HG03135 (cell line): ENCODE data around the gene GOLM1.

Experiments used
- ATAC-seq: cut with Tn5 transposase; IDR thresholded peaks from one replicate; pipeline ENCODE4 v1.9.1; 2021; ENCODE audit warnings: mild to moderate bottlenecking, moderate library complexity; ENCODE audit not compliant: unreplicated experiment

GOLM1 gene

GRCh38 chr9:86046930-86047341, 52.4 kb downstream of the GOLM1 start:
- ATAC-seq: no peak

GRCh38 chr9:86046071-86046636, 53.2 kb downstream of the GOLM1 start:
- no peak for ATAC-seq

GRCh38 chr9:86045654-86046053, 53.7 kb downstream of the GOLM1 start:
- ATAC-seq: no peak

DNA sequence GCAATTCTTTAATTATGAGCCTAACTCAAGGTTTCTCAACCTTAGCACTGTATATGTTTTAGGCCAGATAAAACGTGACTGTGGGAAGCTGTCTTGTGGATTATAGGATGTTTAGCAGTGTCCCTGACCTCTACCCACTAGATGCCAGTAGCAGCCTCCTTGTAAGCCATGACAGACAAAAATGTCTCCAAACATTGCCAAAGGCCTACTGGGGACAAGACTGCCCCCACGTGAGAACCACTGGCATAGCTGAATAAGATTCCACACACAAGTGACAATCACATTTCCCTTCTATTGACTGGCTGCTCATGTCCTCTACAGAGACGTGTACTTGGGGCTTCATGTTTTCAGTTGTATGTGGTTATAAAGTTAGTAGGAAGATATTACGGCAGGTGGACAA, 55.4 kb downstream of the GOLM1 start:
- no peak for ATAC-seq

DNA sequence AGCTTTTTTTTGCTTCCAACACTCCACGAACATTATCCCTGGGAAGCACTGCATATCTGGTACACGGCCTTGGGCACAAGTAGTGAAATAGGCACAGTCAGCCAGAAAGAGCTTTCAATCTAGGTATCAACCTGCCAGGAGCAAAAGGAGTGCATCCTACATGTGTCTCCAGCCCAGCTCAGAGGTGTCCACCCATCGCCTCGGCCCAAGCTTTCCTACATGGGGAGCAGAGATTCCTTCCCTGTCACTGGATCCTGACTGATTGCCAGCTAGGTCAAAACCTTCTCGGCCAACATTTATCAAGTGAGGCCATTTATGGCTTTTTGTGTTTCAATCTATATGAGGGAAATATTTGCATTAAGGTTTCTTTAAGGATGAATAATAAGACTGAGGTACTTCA, 55.8 kb downstream of the GOLM1 start:
- ATAC-seq: no peak

GRCh38 chr9:86042199-86042978, 57.0 kb downstream of the GOLM1 start:
- no peak for ATAC-seq

- ATAC-seq: no peak
Observed at GRCh38 chr9:86041311-86041741, 58.0 kb downstream of the GOLM1 start.

GRCh38 chr9:86040861-86041155, 58.5 kb downstream of the GOLM1 start:
- no peak for ATAC-seq

- ATAC-seq: no peak
Observed at GRCh38 chr9:86039991-86040860, 59.1 kb downstream of the GOLM1 start.

GRCh38 chr9:86036555-86036954, 62.8 kb downstream of the GOLM1 start:
- no peak for ATAC-seq

DNA sequence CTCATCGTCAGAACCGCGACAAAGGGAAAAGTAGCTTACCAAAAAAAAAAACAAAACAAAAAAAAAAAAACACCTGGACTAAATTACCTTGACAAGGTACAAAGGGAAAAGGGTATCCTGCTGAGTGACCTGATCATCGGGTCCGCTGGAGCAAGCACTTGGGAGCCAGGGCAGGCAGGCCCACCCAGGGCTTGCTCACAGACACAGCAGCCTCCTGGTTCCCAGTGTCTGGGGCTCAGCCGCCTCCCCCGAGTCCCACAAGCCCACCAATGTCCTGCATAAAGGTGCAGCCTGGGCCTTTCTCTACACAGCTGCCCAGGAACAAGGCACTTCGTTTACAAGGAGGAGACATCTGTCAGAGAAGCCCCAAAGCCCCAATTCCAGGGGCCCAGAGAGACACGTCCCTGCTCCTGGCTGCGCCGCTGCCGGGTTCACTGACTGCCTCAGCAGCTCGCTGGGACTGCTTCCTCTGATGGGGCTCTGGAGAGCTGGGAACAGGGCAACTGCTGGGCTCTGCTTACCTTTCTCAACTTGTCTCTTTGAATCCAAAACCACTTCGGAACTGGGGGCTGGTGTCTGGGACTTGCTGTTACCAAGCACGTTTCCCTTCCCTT, 63.4 kb downstream of the GOLM1 start:
- ATAC-seq: no peak

GRCh38 chr9:86034863-86035734, 64.3 kb downstream of the GOLM1 start:
- ATAC-seq: no peak

- ATAC-seq: no peak
Observed at GRCh38 chr9:86027767-86028166, 71.6 kb downstream of the GOLM1 start.

DNA sequence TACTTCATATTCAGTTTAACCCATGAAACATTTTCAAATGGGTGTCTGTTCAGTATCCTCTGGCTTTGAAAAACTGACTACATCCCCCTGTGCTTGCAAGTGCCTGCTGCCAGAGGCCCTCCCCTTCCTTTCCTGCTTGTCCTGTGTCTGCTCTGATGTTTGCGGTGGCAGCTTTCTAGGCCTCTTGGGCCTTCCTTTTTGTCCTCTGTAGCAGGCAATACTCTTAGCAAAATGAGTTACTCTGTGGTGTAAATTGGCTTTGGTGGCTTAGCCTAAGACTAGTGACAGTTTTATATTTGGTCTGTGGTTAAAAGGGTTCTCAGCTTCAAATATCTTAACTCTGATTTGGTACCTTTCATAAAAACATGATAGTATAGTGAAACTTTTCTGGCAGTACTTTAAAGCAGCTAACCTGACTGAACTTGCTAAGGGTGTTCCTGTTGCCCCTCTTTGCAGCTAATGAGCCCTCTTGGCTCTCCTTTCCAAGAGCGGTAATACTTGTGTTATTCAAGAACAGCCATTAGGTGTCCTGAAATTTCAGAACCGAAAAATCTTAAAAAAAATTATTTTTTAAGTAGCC, 76.6 kb downstream of the GOLM1 start:
- no peak for ATAC-seq

DNA sequence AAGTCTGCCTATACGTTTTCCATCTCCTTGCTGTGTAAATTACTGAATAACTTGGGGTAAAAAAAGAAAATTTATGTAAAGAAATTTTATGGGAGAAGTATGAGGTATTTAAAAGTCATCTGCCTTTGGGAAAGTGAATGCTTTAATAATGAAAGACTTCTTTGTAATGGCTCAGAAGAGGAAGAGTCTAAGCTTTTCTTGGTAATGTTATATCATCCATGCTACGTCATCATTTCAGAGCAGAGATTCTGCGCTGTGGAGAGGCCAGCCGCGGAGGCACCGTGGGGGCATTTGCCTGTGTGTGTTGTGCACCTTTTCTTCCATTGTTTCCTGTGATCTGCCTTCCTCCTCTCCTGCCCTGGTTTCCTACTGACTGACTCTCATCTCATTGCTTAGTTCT, 78.2 kb downstream of the GOLM1 start:
- no peak for ATAC-seq

DNA sequence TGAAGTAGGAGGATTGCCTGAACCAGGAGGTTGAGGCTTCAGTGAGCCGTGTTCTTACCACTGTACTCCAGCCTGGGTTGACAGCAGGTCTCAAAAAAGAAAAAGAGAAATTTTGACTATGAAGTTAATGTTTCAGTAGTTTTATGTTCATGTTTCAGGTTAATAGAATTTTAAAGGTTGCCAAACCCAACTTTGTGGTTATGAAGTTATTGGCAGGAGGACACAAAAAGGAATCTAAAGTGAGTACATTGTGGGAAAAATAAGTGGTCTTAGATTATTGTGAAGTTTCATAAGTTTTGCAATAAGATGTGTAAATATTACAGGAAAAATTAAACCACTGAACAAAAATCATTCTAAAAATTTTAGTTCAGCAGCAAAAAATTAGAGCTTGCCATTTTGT, 78.6 kb downstream of the GOLM1 start:
- no peak for ATAC-seq

- no peak for ATAC-seq
Observed at GRCh38 chr9:86009133-86009532, 90.2 kb downstream of the GOLM1 start.

DNA sequence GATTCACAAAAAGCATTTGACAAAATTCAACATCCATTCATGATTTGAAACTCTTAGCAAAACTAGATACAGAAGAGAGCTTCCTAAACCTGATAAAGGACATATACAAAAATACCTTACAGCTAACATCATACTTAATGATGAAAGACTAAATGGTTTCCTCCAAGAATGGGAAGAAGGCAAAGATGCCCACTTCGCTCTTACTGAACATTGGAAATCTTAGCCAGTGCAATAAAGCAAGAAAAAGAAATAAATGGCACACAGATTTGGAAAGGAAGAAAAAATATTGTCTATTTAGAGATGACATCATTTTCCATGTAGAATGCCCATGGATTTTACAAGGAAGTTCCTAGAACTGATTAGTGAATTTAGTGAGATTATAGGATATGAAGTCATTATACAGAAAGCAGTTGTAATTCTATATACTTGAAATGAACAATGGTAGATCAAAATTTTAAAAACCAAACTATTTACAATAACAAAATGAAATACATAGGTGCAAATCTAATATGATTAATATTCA, 94.0 kb downstream of the GOLM1 start:
- ATAC-seq: no peak

GRCh38 chr9:85995599-85995998, 103.8 kb downstream of the GOLM1 start:
- ATAC-seq: no peak

- ATAC-seq: no peak
Observed at GRCh38 chr9:85995097-85995496, 104.3 kb downstream of the GOLM1 start.
